SU-DHL-6 (cell line): Measurements from ENCODE around the gene BCDIN3D.

Experiments
- CTCF ChIP-seq: fragments of 200-600 bp; sonication (generic); IDR thresholded peaks from one replicate; pipeline ENCODE4 v1.5.1; 2017; ENCODE audit warnings: antibody characterized with exemption, mild to moderate bottlenecking, low read length, moderate library complexity; ENCODE audit not compliant: insufficient read depth, poor library complexity, severe bottlenecking
- EZH2phosphoT487 ChIP-seq: fragments of 200-600 bp; sonication (generic), shearing (Covaris generic); conservative IDR thresholded peaks from 2 replicates; pipeline ENCODE4 v1.6.1; 2018; ENCODE audit warnings: mild to moderate bottlenecking, antibody characterized with exemption, low read length, moderate library complexity, mixed read lengths

- TF ChIP-seq CTCF (no peak), EZH2phosphoT487 (no peak)
Observed at GRCh38 chr12:49887091-49887490, 44.2 kb upstream of the BCDIN3D start.
